A549 (cell line): ENCODE results near the gene AFAP1.

Source experiments
- CHD4 ChIP-seq: fragments of 200-600 bp; sonication (generic); IDR thresholded peaks from 2 replicates; pipeline ENCODE4 v1.6.1; 2016; ENCODE audit warnings: antibody characterized with exemption, mild to moderate bottlenecking, borderline replicate concordance
- FOSL2 ChIP-seq, 2 experiments: fragments of 450-650 bp in 1 of 2; fragments of >200 bp in 1 of 2; sonication (Bioruptor Twin) in 1 of 2; formaldehyde crosslinking; IDR thresholded peaks; 2 replicates each; pipeline versions ENCODE4 v1.5.0 to v1.6.1; 2016 to 2020; ENCODE audit warnings: mild to moderate bottlenecking in 1 of 2, moderate library complexity in 1 of 2
- GATA3 ChIP-seq: IDR thresholded peaks from 2 replicates; pipeline ENCODE4 v1.6.1; 2012; ENCODE audit warnings: borderline replicate concordance
- HOXA7 ChIP-seq: fragments of 250-450 bp; sonication (Bioruptor Pico); IDR thresholded peaks from 2 replicates; pipeline ENCODE4 v1.5.0; 2020; ENCODE audit warnings: mild to moderate bottlenecking, moderate library complexity
- KDM5A ChIP-seq: fragments of 200-600 bp; sonication (generic); IDR thresholded peaks from 2 replicates; pipeline ENCODE4 v1.6.1; 2016; ENCODE audit warnings: antibody characterized with exemption, mild to moderate bottlenecking
- MAFK ChIP-seq: fragments of 450-650 bp; IDR thresholded peaks from 2 replicates; pipeline ENCODE4 v1.6.1; 2014; ENCODE audit not compliant: partially characterized antibody
- MYC ChIP-seq: IDR thresholded peaks from 2 replicates; pipeline ENCODE4 v1.6.1; 2012; ENCODE audit warnings: mild to moderate bottlenecking, inconsistent platforms, low read length, improper control_type of control experiment, borderline replicate concordance
- POLR2A ChIP-seq: IDR thresholded peaks from 2 replicates; pipeline ENCODE4 v1.6.1; 2012; ENCODE audit warnings: mild to moderate bottlenecking, low read length
- SMC3 ChIP-seq: fragments of >200 bp; sonication (Bioruptor Twin); formaldehyde crosslinking; IDR thresholded peaks from 3 replicates; pipeline ENCODE4 v1.6.1; 2018; ENCODE audit warnings: inconsistent platforms
- USF2 ChIP-seq: fragments of 450-650 bp; IDR thresholded peaks from 2 replicates; pipeline ENCODE4 v1.6.1; 2014; ENCODE audit warnings: antibody characterized with exemption
- ZNF302 ChIP-seq: fragments of 250-450 bp; sonication (Bioruptor Pico); IDR thresholded peaks from 2 replicates; pipeline ENCODE4 v1.9.0; 2021; ENCODE audit warnings: inconsistent platforms, mild to moderate bottlenecking, moderate library complexity
- TF ChIP-seq, protein P1 (sequence below): fragments of >200 bp; sonication (Bioruptor Twin); formaldehyde crosslinking; IDR thresholded peaks from 3 replicates; pipeline ENCODE4 v1.5.1; 2016
- TF ChIP-seq, protein P2 (sequence below): IDR thresholded peaks from 2 replicates; pipeline ENCODE4 v1.6.1; 2012; ENCODE audit warnings: low read depth, borderline replicate concordance

- TF ChIP-seq, protein P1, sequence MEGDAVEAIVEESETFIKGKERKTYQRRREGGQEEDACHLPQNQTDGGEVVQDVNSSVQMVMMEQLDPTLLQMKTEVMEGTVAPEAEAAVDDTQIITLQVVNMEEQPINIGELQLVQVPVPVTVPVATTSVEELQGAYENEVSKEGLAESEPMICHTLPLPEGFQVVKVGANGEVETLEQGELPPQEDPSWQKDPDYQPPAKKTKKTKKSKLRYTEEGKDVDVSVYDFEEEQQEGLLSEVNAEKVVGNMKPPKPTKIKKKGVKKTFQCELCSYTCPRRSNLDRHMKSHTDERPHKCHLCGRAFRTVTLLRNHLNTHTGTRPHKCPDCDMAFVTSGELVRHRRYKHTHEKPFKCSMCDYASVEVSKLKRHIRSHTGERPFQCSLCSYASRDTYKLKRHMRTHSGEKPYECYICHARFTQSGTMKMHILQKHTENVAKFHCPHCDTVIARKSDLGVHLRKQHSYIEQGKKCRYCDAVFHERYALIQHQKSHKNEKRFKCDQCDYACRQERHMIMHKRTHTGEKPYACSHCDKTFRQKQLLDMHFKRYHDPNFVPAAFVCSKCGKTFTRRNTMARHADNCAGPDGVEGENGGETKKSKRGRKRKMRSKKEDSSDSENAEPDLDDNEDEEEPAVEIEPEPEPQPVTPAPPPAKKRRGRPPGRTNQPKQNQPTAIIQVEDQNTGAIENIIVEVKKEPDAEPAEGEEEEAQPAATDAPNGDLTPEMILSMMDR, result no peak
- TF ChIP-seq MYC, result no peak
- TF ChIP-seq FOSL2 (IDR thresholded peaks at IDR 0.05), result no peak
- TF ChIP-seq FOSL2 (CRISPR knock-in tag; IDR thresholded peaks at IDR 0.05), result no peak
- no peak for TF ChIP-seq MAFK
- TF ChIP-seq KDM5A, result no peak
- no peak for TF ChIP-seq ZNF302 (CRISPR knock-in tag)
- TF ChIP-seq USF2, result no peak
- no peak for TF ChIP-seq GATA3
- TF ChIP-seq CHD4, result no peak
- no peak for TF ChIP-seq POLR2A
- TF ChIP-seq, protein P2, sequence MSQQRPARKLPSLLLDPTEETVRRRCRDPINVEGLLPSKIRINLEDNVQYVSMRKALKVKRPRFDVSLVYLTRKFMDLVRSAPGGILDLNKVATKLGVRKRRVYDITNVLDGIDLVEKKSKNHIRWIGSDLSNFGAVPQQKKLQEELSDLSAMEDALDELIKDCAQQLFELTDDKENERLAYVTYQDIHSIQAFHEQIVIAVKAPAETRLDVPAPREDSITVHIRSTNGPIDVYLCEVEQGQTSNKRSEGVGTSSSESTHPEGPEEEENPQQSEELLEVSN, result no peak
- no peak for TF ChIP-seq HOXA7
- no peak for TF ChIP-seq SMC3
Measured at GRCh38 chr4:7910263-7910896, 29.3 kb downstream of the AFAP1 start.
